HepG2 (cell line): ENCODE data around the gene SMIM36. TPM values are rescaled to one million over a fixed set of nuclear protein-coding genes. Genes with fewer than 3 reads are reported as not detected.
A peak's percentile ranks its signal among the peaks of the same experiment; 100 is the strongest.

Source experiments
- AFF4 ChIP-seq: sonication (generic); formaldehyde crosslinking; IDR thresholded peaks from 2 replicates; pipeline ENCODE4 v1.4.0; 2020; ENCODE audit warnings: missing genetic modification reagents
- ARNT ChIP-seq: fragments of 450-650 bp; IDR thresholded peaks from 2 replicates; pipeline ENCODE4 v1.6.1; 2017
- CBX1 ChIP-seq: IDR thresholded peaks from one replicate; pipeline ENCODE4 v1.6.1; 2016; ENCODE audit warnings: antibody characterized with exemption, low read depth
- EHMT2 ChIP-seq: fragments of 200-600 bp; sonication (generic); IDR thresholded peaks from 2 replicates; pipeline ENCODE4 v1.7.0; 2017; ENCODE audit warnings: antibody characterized with exemption, low read depth, low read length, borderline replicate concordance
- HOXD1 ChIP-seq: sonication (generic); formaldehyde crosslinking; IDR thresholded peaks from 2 replicates; pipeline ENCODE4 v1.5.0; 2020; ENCODE audit warnings: missing genetic modification reagents
- NCOA2 ChIP-seq: sonication (generic); formaldehyde crosslinking; IDR thresholded peaks from 2 replicates; pipeline ENCODE4 v1.8.0; 2022; ENCODE audit warnings: inconsistent platforms
- SP2 ChIP-seq: sonication (generic); formaldehyde crosslinking; IDR thresholded peaks from 2 replicates; pipeline ENCODE4 v1.5.1; 2020; ENCODE audit warnings: mild to moderate bottlenecking, missing genetic modification reagents
- TEAD2 ChIP-seq: sonication (generic); formaldehyde crosslinking; IDR thresholded peaks from 2 replicates; pipeline ENCODE4 v1.9.0; 2021; ENCODE audit warnings: missing genetic modification reagents
- ZBTB2 ChIP-seq: sonication (generic); formaldehyde crosslinking; IDR thresholded peaks from 2 replicates; pipeline ENCODE4 v1.8.0; 2022; ENCODE audit warnings: low read depth, missing genetic modification reagents
- ZNF224 ChIP-seq: sonication (generic); formaldehyde crosslinking; IDR thresholded peaks from 2 replicates; pipeline ENCODE4 v1.5.0; 2020; ENCODE audit warnings: mild to moderate bottlenecking, missing genetic modification reagents
- ZNF260 ChIP-seq: sonication (generic); formaldehyde crosslinking; IDR thresholded peaks from 2 replicates; pipeline ENCODE4 v1.4.0; 2020; ENCODE audit warnings: missing genetic modification reagents, low read depth, mild to moderate bottlenecking, borderline replicate concordance
- ZNF501 ChIP-seq: sonication (generic); formaldehyde crosslinking; IDR thresholded peaks from 2 replicates; pipeline ENCODE4 v1.5.1; 2020; ENCODE audit warnings: mild to moderate bottlenecking, moderate library complexity, missing genetic modification reagents
- ZNF614 ChIP-seq: IDR thresholded peaks from 2 replicates; pipeline ENCODE4 v1.6.1; 2018; ENCODE audit warnings: missing biosample characterization, missing genetic modification reagents, inconsistent platforms, borderline replicate concordance
- ZNF773 ChIP-seq: sonication (generic); formaldehyde crosslinking; IDR thresholded peaks from 2 replicates; pipeline ENCODE4 v1.4.0; 2020; ENCODE audit warnings: missing genetic modification reagents, borderline replicate concordance
- ZNF878 ChIP-seq: sonication (generic); formaldehyde crosslinking; IDR thresholded peaks from 2 replicates; pipeline ENCODE4 v1.8.1; 2023; ENCODE audit warnings: mild to moderate bottlenecking, missing genetic modification reagents, moderate library complexity
- ZSCAN21 ChIP-seq: sonication (generic); formaldehyde crosslinking; IDR thresholded peaks from 2 replicates; pipeline ENCODE4 v1.8.0; 2022; ENCODE audit warnings: mild to moderate bottlenecking, missing genetic modification reagents, moderate library complexity, borderline replicate concordance
- ZSCAN25 ChIP-seq: sonication (generic); formaldehyde crosslinking; IDR thresholded peaks from 2 replicates; pipeline ENCODE4 v1.8.0; 2022; ENCODE audit warnings: mild to moderate bottlenecking, missing genetic modification reagents
- polyA plus RNA-seq, 8 experiments: library from polyadenylated mRNA; depleted of rRNA in 3 of 8; stranded (reverse) in 7 of 8; unstranded in 1 of 8; fragments of >200 nt; fragmentation: Illumina TruSeq in 4 of 8; extraction: Trizol in 4 of 8; gene quantifications; 2 replicates each; pipeline versions ENCODE4 v1.2.1 to v1.2.3, GENCODE V29; 2011 to 2016; ENCODE audit warnings: low read depth in 4 of 8, missing spikeins in 1 of 8, mixed read lengths in 1 of 8; ENCODE audit not compliant: insufficient read depth in 1 of 8
- total RNA-seq, 5 experiments: library from RNA; depleted of rRNA; stranded (reverse); fragments of >200 nt; fragmentation: Illumina TruSeq; extraction: Trizol; gene quantifications; 2 replicates each; pipeline ENCODE4 v1.2.3, GENCODE V29; 2016; ENCODE audit warnings: low read depth in 1 of 5
- TF ChIP-seq, protein P1 (sequence below), 2 experiments: sonication (generic) in 1 of 2; formaldehyde crosslinking in 1 of 2; IDR thresholded peaks; 2 replicates each; pipeline versions ENCODE4 v1.6.1 to v1.9.0; 2014 to 2022; ENCODE audit warnings: antibody characterized with exemption in 1 of 2, borderline replicate concordance in 1 of 2, inconsistent platforms in 1 of 2, low read depth in 1 of 2, missing genetic modification reagents in 1 of 2

The SMIM36 gene
- total and polyA plus RNA-seq, 2 of the 13 experiments (the other 11 are each of a cell fraction or from before 2014, with no cell fraction given): not detected

GRCh38 chr17:55444471-55445441 lies 66.5 kb downstream of the SMIM36 start (continued):
- no peak for TF ChIP-seq ZBTB2
- no peak for TF ChIP-seq HOXD1 (CRISPR knock-in tag)
- TF ChIP-seq CBX1: no peak
- no peak for TF ChIP-seq EHMT2
- no peak for TF ChIP-seq ZNF773 (CRISPR knock-in tag)
- TF ChIP-seq ZNF501: peak; percentile 81
- TF ChIP-seq TEAD2 (CRISPR knock-in tag): no peak
- TF ChIP-seq ZNF614 (CRISPR knock-in tag): peak; percentile 11; the same call in 1 of the 2 replicates
- TF ChIP-seq ZSCAN25 (CRISPR knock-in tag): no peak; the same call in none of the 2 replicates
- TF ChIP-seq SP2 (CRISPR knock-in tag): no peak
- no peak for TF ChIP-seq ZNF224 (CRISPR knock-in tag)
- TF ChIP-seq, protein P1, sequence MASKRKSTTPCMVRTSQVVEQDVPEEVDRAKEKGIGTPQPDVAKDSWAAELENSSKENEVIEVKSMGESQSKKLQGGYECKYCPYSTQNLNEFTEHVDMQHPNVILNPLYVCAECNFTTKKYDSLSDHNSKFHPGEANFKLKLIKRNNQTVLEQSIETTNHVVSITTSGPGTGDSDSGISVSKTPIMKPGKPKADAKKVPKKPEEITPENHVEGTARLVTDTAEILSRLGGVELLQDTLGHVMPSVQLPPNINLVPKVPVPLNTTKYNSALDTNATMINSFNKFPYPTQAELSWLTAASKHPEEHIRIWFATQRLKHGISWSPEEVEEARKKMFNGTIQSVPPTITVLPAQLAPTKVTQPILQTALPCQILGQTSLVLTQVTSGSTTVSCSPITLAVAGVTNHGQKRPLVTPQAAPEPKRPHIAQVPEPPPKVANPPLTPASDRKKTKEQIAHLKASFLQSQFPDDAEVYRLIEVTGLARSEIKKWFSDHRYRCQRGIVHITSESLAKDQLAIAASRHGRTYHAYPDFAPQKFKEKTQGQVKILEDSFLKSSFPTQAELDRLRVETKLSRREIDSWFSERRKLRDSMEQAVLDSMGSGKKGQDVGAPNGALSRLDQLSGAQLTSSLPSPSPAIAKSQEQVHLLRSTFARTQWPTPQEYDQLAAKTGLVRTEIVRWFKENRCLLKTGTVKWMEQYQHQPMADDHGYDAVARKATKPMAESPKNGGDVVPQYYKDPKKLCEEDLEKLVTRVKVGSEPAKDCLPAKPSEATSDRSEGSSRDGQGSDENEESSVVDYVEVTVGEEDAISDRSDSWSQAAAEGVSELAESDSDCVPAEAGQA (IDR thresholded peaks at IDR 0.05; ENCODE audit: low read depth): no peak
- TF ChIP-seq, protein P1 (CRISPR knock-in tag; IDR thresholded peaks at IDR 0.05; ENCODE audit: borderline replicate concordance): no peak
- peak; percentile 67; the same call in 1 of the 2 replicates for TF ChIP-seq ZNF878 (CRISPR knock-in tag)
- TF ChIP-seq ZSCAN21 (CRISPR knock-in tag): no peak
- TF ChIP-seq NCOA2: peak; percentile 81
- TF ChIP-seq ZNF260: no peak
- TF ChIP-seq AFF4 (CRISPR knock-in tag): no peak
- no peak for TF ChIP-seq ARNT
